Measurements from ENCODE around the gene GRPEL2.

DNA sequence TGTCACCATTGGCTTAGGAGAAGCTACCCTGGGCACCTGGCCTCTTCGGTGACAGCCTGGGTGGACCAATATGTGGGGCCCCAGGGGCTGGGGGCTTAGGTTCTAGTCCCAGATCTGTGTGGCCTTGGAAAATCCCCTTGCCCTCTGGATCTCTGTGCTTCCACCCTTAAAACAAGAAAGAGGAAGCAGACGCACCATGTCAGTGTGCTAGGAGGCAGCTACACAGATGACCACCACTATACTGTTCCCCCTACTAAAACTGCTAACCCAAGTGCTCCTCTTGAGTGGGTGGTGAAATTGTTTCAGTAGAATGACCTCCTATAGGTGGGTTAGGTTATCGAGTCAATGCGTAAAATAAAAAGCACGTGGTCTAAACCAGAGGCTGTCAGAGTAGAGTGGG lies 42.7 kb upstream of the GRPEL2 start:
- TF ChIP-seq ZNF645 (tag by site-specific recombination; IDR thresholded peaks at IDR 0.05) (no peak), CTCF (tag by site-specific recombination; IDR thresholded peaks at IDR 0.05) (no peak), ZNF596 (tag by site-specific recombination; IDR thresholded peaks at IDR 0.05) (no peak), ZNF132 (tag by site-specific recombination; IDR thresholded peaks at IDR 0.05; ENCODE audit: borderline replicate concordance) (no peak), ZNF792 (tag by site-specific recombination; IDR thresholded peaks at IDR 0.05) (no peak), KLF9 (tag by site-specific recombination; IDR thresholded peaks at IDR 0.05; ENCODE audit: low read depth) (no peak), ZNF561 (tag by site-specific recombination; IDR thresholded peaks at IDR 0.05; ENCODE audit: borderline replicate concordance) (no peak), SP2 (tag by site-specific recombination; IDR thresholded peaks at IDR 0.05) (no peak), ZNF302 (tag by site-specific recombination; IDR thresholded peaks at IDR 0.05; ENCODE audit: low read depth) (no peak)
- TF ChIP-seq, protein P1, sequence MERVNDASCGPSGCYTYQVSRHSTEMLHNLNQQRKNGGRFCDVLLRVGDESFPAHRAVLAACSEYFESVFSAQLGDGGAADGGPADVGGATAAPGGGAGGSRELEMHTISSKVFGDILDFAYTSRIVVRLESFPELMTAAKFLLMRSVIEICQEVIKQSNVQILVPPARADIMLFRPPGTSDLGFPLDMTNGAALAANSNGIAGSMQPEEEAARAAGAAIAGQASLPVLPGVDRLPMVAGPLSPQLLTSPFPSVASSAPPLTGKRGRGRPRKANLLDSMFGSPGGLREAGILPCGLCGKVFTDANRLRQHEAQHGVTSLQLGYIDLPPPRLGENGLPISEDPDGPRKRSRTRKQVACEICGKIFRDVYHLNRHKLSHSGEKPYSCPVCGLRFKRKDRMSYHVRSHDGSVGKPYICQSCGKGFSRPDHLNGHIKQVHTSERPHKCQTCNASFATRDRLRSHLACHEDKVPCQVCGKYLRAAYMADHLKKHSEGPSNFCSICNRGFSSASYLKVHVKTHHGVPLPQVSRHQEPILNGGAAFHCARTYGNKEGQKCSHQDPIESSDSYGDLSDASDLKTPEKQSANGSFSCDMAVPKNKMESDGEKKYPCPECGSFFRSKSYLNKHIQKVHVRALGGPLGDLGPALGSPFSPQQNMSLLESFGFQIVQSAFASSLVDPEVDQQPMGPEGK (tag by site-specific recombination; IDR thresholded peaks at IDR 0.05) = no peak
